ENCODE results near the gene STRA6. TPM values are rescaled to one million over a fixed set of nuclear protein-coding genes. Genes with fewer than 3 reads are reported as not detected.

Gene STRA6, protein sequence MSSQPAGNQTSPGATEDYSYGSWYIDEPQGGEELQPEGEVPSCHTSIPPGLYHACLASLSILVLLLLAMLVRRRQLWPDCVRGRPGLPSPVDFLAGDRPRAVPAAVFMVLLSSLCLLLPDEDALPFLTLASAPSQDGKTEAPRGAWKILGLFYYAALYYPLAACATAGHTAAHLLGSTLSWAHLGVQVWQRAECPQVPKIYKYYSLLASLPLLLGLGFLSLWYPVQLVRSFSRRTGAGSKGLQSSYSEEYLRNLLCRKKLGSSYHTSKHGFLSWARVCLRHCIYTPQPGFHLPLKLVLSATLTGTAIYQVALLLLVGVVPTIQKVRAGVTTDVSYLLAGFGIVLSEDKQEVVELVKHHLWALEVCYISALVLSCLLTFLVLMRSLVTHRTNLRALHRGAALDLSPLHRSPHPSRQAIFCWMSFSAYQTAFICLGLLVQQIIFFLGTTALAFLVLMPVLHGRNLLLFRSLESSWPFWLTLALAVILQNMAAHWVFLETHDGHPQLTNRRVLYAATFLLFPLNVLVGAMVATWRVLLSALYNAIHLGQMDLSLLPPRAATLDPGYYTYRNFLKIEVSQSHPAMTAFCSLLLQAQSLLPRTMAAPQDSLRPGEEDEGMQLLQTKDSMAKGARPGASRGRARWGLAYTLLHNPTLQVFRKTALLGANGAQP
- not detected in 2 replicates for total RNA-seq
- total RNA-seq (2013): 0.02 TPM
- polyA plus RNA-seq: not detected in 2 replicates
- not detected in 2 replicates for polyA minus RNA-seq

GRCh38 chr15:74202452-74203401 is at the start of gene STRA6:
Gene STRA6, minus strand, starts transcription at chr15:74202787. Its CDS starts 520 bp downstream, at chr15:74202267.
- no peaks in the 10 kb centered on the region for H3K9me3 Mint-ChIP-seq (ENCODE audit: insufficient read depth)
- Histone ChIP-seq H3K79me2 (ENCODE audit: control insufficient read depth, insufficient read depth, low read length) (no peaks in the 10 kb centered on the region), H3K9me3 (ENCODE audit: control extremely low read depth in 1 of 3, control insufficient read depth in 2 of 3, insufficient read depth in 1 of 3, low read length in 2 of 3) (no peaks in the 10 kb centered on the region), H3K4me2 (replicated peaks; ENCODE audit: low read depth, low read length, poor library complexity, severe bottlenecking) (no peak within 1 kb of the TSS), H3K36me3 (replicated peaks in 1 of 2; ENCODE audit: control extremely low read depth in 1 of 2, control insufficient read depth in 1 of 2, extremely low read depth in 1 of 2, insufficient read depth in 2 of 2, low read length in 1 of 2) (no peaks in the 10 kb centered on the region), H3K4me1 (ENCODE audit: control insufficient read depth in 2 of 2, insufficient read depth in 2 of 2, low read length in 2 of 2) (no peaks in the 10 kb centered on the region), H3K4me3 (ENCODE audit: control extremely low read depth in 1 of 5, extremely low read depth in 1 of 5, insufficient read depth in 1 of 5, low read depth in 2 of 5, low read length in 4 of 5) (no peak within 1 kb of the TSS), H3K27ac (ENCODE audit: low read length in 2 of 2) (no peak within 1 kb of the TSS), H2AFZ (ENCODE audit: insufficient read depth, low read depth, low read length, poor library complexity, severe bottlenecking) (no peak within 1 kb of the TSS), H3K27me3 (replicated peaks in 1 of 4; ENCODE audit: control extremely low read depth in 1 of 4, control insufficient read depth in 3 of 4, insufficient read depth in 4 of 4, low read length in 3 of 4) (no peaks in the 10 kb centered on the region), H3K9ac (ENCODE audit: low read length) (no peak within 1 kb of the TSS), H4K20me1 (ENCODE audit: control insufficient read depth, insufficient read depth, low read length, poor library complexity, severe bottlenecking) (no peaks in the 10 kb centered on the region)
- ChIA-PET CTCF (no interaction called here), POLR2A (no interaction called here)
- intact Hi-C loops (cut with micrococcal nuclease): no loop called here
- no peaks in the 10 kb centered on the region for H3K4me1 Mint-ChIP-seq
- H3K27me3 Mint-ChIP-seq: peaks cover 23% of the 10 kb centered on the region
- TF ChIP-seq, protein P1, sequence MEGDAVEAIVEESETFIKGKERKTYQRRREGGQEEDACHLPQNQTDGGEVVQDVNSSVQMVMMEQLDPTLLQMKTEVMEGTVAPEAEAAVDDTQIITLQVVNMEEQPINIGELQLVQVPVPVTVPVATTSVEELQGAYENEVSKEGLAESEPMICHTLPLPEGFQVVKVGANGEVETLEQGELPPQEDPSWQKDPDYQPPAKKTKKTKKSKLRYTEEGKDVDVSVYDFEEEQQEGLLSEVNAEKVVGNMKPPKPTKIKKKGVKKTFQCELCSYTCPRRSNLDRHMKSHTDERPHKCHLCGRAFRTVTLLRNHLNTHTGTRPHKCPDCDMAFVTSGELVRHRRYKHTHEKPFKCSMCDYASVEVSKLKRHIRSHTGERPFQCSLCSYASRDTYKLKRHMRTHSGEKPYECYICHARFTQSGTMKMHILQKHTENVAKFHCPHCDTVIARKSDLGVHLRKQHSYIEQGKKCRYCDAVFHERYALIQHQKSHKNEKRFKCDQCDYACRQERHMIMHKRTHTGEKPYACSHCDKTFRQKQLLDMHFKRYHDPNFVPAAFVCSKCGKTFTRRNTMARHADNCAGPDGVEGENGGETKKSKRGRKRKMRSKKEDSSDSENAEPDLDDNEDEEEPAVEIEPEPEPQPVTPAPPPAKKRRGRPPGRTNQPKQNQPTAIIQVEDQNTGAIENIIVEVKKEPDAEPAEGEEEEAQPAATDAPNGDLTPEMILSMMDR (IDR thresholded peaks at IDR 0.05): no peak
- TF ChIP-seq EZH2 (IDR thresholded peaks at IDR 0.05; ENCODE audit: borderline replicate concordance, insufficient read depth, low read depth, low read length, poor library complexity, severe bottlenecking): no peak
- no peak for DNase-seq
- no peak for ATAC-seq (ENCODE audit: low read depth)
- 79% methylated on average over 20 of the region's 26 CpGs for WGBS (ENCODE audit: insufficient coverage)
- no peak within 1 kb of the TSS for H3K27ac Mint-ChIP-seq
- no peak within 1 kb of the TSS for H3K4me3 Mint-ChIP-seq
